HT1080 (cell line): ENCODE measurements around the gene NFIC. TPM values are rescaled to one million over a fixed set of nuclear protein-coding genes. Genes with fewer than 3 reads are reported as not detected.
"Not testable (repeated sequence)": the region's sequence is repeated elsewhere in the genome, so short reads cannot be mapped to it uniquely, and the experiment has no call there.

ENCODE experiments used
- DNase-seq: peaks from one replicate; pipeline ENCODE4 v3.0.0-alpha.2; 2015; ENCODE audit warnings: low read depth
- total RNA-seq: library from RNA; depleted of rRNA; stranded (reverse); fragments of >200 nt; shearing (Covaris generic); gene quantifications from 2 replicates; pipeline ENCODE4 v1.2.3, GENCODE V29; 2014

NFIC gene
- total RNA-seq, 1 experiment from 2014 or later = 33.2 TPM

GRCh38 chr19:3336680-3337523, 29.5 kb upstream of the NFIC start:
- no peak for DNase-seq

- no peak for DNase-seq
These were observed 27.7 kb upstream of the NFIC start for GRCh38 chr19:3338541-3339181.

- DNase-seq = no peak
These were observed 26.0 kb upstream of the NFIC start for GRCh38 chr19:3340340-3340739.

GRCh38 chr19:3342246-3342645, 24.1 kb upstream of the NFIC start:
- DNase-seq = no peak

- not testable (repeated sequence) for DNase-seq
These were observed 23.4 kb upstream of the NFIC start for GRCh38 chr19:3342962-3343361.

GRCh38 chr19:3343619-3344502, 22.5 kb upstream of the NFIC start:
- DNase-seq = peak; percentile 48

- no peak for DNase-seq
These were observed 21.5 kb upstream of the NFIC start for GRCh38 chr19:3344608-3345598.

GRCh38 chr19:3345850-3346460, 20.4 kb upstream of the NFIC start:
- DNase-seq = no peak

GRCh38 chr19:3346677-3347353, 19.6 kb upstream of the NFIC start:
- DNase-seq = peak; percentile 61

GRCh38 chr19:3348042-3348441, 18.3 kb upstream of the NFIC start:
- DNase-seq = no peak

GRCh38 chr19:3348469-3348868, 17.9 kb upstream of the NFIC start:
- not testable (repeated sequence) for DNase-seq

- DNase-seq = no peak
These were observed 16.2 kb upstream of the NFIC start for GRCh38 chr19:3350014-3350663.

GRCh38 chr19:3351702-3352447, 14.5 kb upstream of the NFIC start:
- DNase-seq = no peak

- DNase-seq = no peak
These were observed 12.9 kb upstream of the NFIC start for GRCh38 chr19:3353493-3353892.

- DNase-seq = no peak
These were observed 9.6 kb upstream of the NFIC start for GRCh38 chr19:3356805-3357204.

GRCh38 chr19:3357271-3357991, 9.0 kb upstream of the NFIC start:
- DNase-seq = no peak

- no peak for DNase-seq
These were observed 8.2 kb upstream of the NFIC start for GRCh38 chr19:3357992-3358688.
